H9 (cell line): Measurements from ENCODE around the gene DCTN1. TPM values are rescaled to one million over a fixed set of nuclear protein-coding genes. Genes with fewer than 3 reads are reported as not detected.

Source experiments
- DNase-seq: peaks from one replicate; pipeline ENCODE4 v3.0.0-alpha.2; 2017
- H2AFZ ChIP-seq: one replicate; pipeline ENCODE4 v1.6.1; 2013; ENCODE audit warnings: mild to moderate bottlenecking, low read length, control low read depth, moderate library complexity
- H2AK5ac ChIP-seq: 2 replicates; pipeline ENCODE4 v1.6.1; 2013; ENCODE audit warnings: low read length, control low read depth, mixed read lengths; ENCODE audit not compliant: insufficient read length
- H2BK120ac ChIP-seq: one replicate; pipeline ENCODE4 v1.6.1; 2013; ENCODE audit warnings: low read depth, mild to moderate bottlenecking, low read length, control low read depth, inconsistent platforms; ENCODE audit not compliant: poor library complexity, severe bottlenecking
- H2BK12ac ChIP-seq: 2 replicates; pipeline ENCODE4 v1.6.1; 2013; ENCODE audit warnings: low read length, control low read depth, mixed read lengths, low read depth; ENCODE audit not compliant: insufficient read length
- H2BK15ac ChIP-seq: 2 replicates; pipeline ENCODE4 v1.6.1; 2013; ENCODE audit warnings: low read depth, low read length, control low read depth
- H2BK20ac ChIP-seq: one replicate; pipeline ENCODE4 v1.6.1; 2013; ENCODE audit warnings: low read depth, mild to moderate bottlenecking, low read length, control low read depth, inconsistent platforms; ENCODE audit not compliant: poor library complexity, severe bottlenecking
- H2BK5ac ChIP-seq: 2 replicates; pipeline ENCODE4 v1.6.1; 2013; ENCODE audit warnings: low read length, control low read depth, mixed read lengths; ENCODE audit not compliant: insufficient read length
- H3K14ac ChIP-seq: 2 replicates; pipeline ENCODE4 v1.6.1; 2013; ENCODE audit warnings: low read length, control low read depth; ENCODE audit not compliant: insufficient read depth
- H3K18ac ChIP-seq: 2 replicates; pipeline ENCODE4 v1.6.1; 2013; ENCODE audit warnings: low read depth, mild to moderate bottlenecking, mixed read lengths, low read length, control low read depth; ENCODE audit not compliant: insufficient read length
- H3K23ac ChIP-seq: 2 replicates; pipeline ENCODE4 v1.6.1; 2013; ENCODE audit warnings: low read length, control low read depth, mixed read lengths, low read depth; ENCODE audit not compliant: insufficient read length
- H3K23me2 ChIP-seq: 2 replicates; pipeline ENCODE4 v1.6.1; 2013; ENCODE audit warnings: low read depth, mild to moderate bottlenecking, mixed read lengths, low read length, control low read depth; ENCODE audit not compliant: insufficient read length, poor library complexity, severe bottlenecking
- H3K27ac ChIP-seq: 2 replicates; pipeline ENCODE4 v1.5.1; 2013; ENCODE audit warnings: low read length, control low read depth, mixed read lengths, low read depth; ENCODE audit not compliant: insufficient read length
- H3K27me3 ChIP-seq: 2 replicates; pipeline ENCODE4 v1.6.1; 2013; ENCODE audit warnings: low read length, control low read depth, inconsistent platforms; ENCODE audit not compliant: insufficient read depth
- H3K4ac ChIP-seq: 2 replicates; pipeline ENCODE4 v1.6.1; 2013; ENCODE audit warnings: low read depth, mild to moderate bottlenecking, control low read depth, inconsistent platforms, low read length, moderate library complexity
- H3K4me1 ChIP-seq: 2 replicates; pipeline ENCODE4 v1.6.1; 2013; ENCODE audit warnings: low read length, control low read depth, inconsistent platforms; ENCODE audit not compliant: insufficient read depth
- H3K4me2 ChIP-seq: 2 replicates; pipeline ENCODE4 v1.6.1; 2013; ENCODE audit warnings: low read length, control low read depth, mixed read lengths; ENCODE audit not compliant: insufficient read length, insufficient read depth
- H3K56ac ChIP-seq: 2 replicates; pipeline ENCODE4 v1.6.1; 2013; ENCODE audit warnings: low read depth, mild to moderate bottlenecking, mixed read lengths, low read length, control low read depth; ENCODE audit not compliant: insufficient read length
- H3K79me1 ChIP-seq: 2 replicates; pipeline ENCODE4 v1.6.1; 2013; ENCODE audit warnings: low read depth, mild to moderate bottlenecking, moderate library complexity, low read length, control low read depth, inconsistent platforms; ENCODE audit not compliant: insufficient read depth, poor library complexity, severe bottlenecking
- H3K79me2 ChIP-seq: 2 replicates; pipeline ENCODE4 v1.6.1; 2013; ENCODE audit warnings: low read length, control low read depth, inconsistent platforms; ENCODE audit not compliant: insufficient read depth
- H3K9ac ChIP-seq: 2 replicates; pipeline ENCODE4 v1.6.1; 2013; ENCODE audit warnings: low read length, control low read depth, mixed read lengths; ENCODE audit not compliant: insufficient read length; ENCODE audit errors: extremely low read depth
- H3K9me3 ChIP-seq: one replicate; pipeline ENCODE4 v1.6.1; 2013; ENCODE audit warnings: low read depth, low read length, inconsistent platforms; ENCODE audit not compliant: control insufficient read depth
- H3T11ph ChIP-seq: one replicate; pipeline ENCODE4 v1.6.1; 2013; ENCODE audit warnings: mild to moderate bottlenecking, low read length, control low read depth, inconsistent platforms
- H4K20me1 ChIP-seq: one replicate; pipeline ENCODE4 v1.6.1; 2013; ENCODE audit not compliant: control insufficient read depth, insufficient read length, insufficient read depth
- H4K5ac ChIP-seq: 2 replicates; pipeline ENCODE4 v1.6.1; 2013; ENCODE audit warnings: low read depth, mild to moderate bottlenecking, mixed read lengths, low read length, control low read depth; ENCODE audit not compliant: insufficient read length
- H4K8ac ChIP-seq: replicated peaks from 2 replicates; pipeline ENCODE4 v1.6.1; 2013; ENCODE audit warnings: low read length, control low read depth, mixed read lengths, low read depth; ENCODE audit not compliant: insufficient read length
- H4K91ac ChIP-seq: 2 replicates; pipeline ENCODE4 v1.6.1; 2013; ENCODE audit warnings: low read depth, mild to moderate bottlenecking, moderate library complexity, mixed read lengths, low read length, control low read depth; ENCODE audit not compliant: insufficient read length
- H3K27ac Mint-ChIP-seq, 3 experiments: 2 replicates in 2 of 3; 3 replicates in 1 of 3; pipeline ENCODE4 v1.8.0; 2020 to 2021; ENCODE audit warnings: mixed read lengths in 3 of 3, mild to moderate bottlenecking in 1 of 3, moderate library complexity in 1 of 3
- H3K27me3 Mint-ChIP-seq: 2 replicates; pipeline ENCODE4 v1.8.0; 2021; ENCODE audit warnings: low read depth, mild to moderate bottlenecking, moderate library complexity, mixed read lengths
- H3K36me3 Mint-ChIP-seq, 3 experiments: 2 replicates in 2 of 3; 3 replicates in 1 of 3; pipeline ENCODE4 v1.8.0; 2020 to 2021; ENCODE audit warnings: low read depth in 3 of 3, mixed read lengths in 3 of 3; ENCODE audit not compliant: insufficient read depth in 1 of 3
- H3K4me1 Mint-ChIP-seq, 2 experiments: 2 replicates each; pipeline ENCODE4 v1.8.0; 2020; ENCODE audit warnings: mixed read lengths in 2 of 2
- H3K4me3 Mint-ChIP-seq, 2 experiments: 2 replicates in 1 of 2; 3 replicates in 1 of 2; pipeline ENCODE4 v1.8.0; 2020 to 2021; ENCODE audit warnings: mild to moderate bottlenecking in 2 of 2, mixed read lengths in 2 of 2, moderate library complexity in 1 of 2
- H3K9me3 Mint-ChIP-seq, 2 experiments: 2 replicates in 1 of 2; 3 replicates in 1 of 2; pipeline ENCODE4 v1.8.0; 2020; ENCODE audit warnings: mild to moderate bottlenecking in 2 of 2, mixed read lengths in 2 of 2, moderate library complexity in 1 of 2
- CTCF ChIP-seq: fragments of 200-600 bp; sonication (generic); conservative IDR thresholded peaks from 3 replicates; pipeline ENCODE4 v1.8.0; 2021; ENCODE audit warnings: antibody characterized with exemption, mild to moderate bottlenecking
- WGBS: extraction: QIAGEN DNeasy Blood & Tissue Kit; methylation state at CpG from one replicate; pipeline ENCODE4 v1.1.7; 2013; ENCODE audit warnings: missing lambda C conversion rate, low lambda C conversion rate, mixed read lengths; ENCODE audit not compliant: insufficient read length; ENCODE audit errors: extremely low coverage; 5-methylcytosine and 5-hydroxymethylcytosine counted together
- total RNA-seq: library from RNA; stranded (reverse); gene quantifications from 2 replicates; pipeline ENCODE4 v1.2.1, GENCODE V29; 2021

Gene DCTN1
- total RNA-seq, 1 experiment from 2014 or later, result 141 TPM

DNA sequence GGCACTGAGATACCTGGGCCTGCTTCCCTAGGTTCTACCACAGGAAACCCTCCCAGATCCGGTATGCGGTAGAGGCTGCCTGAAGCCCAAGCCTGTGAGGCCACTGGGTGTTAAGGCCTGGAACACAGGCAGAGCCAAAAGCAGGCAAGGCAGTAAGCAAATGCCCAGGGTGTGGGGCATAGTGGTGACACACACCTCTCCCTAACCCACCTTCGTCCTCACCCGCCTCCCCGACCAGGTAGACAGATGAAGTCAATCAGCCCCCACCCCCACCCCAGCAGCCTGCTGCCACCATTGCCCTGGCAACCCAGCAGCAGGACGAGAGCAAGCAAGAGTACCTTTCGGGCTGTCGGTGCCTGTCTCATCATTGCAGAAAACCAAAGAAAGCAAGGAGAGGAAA lies 6.1 kb downstream of the DCTN1 start:
- TF ChIP-seq CTCF, result no peak
- Histone ChIP-seq H3K79me2 (peaks cover 3% of the 10 kb centered on the region; the same call in 1 of the 2 replicates), H3K4me2 (peak overlapping the region; percentile 34), H3K14ac (peak overlapping the region; percentile 22; the same call in 1 of the 2 replicates), H3K23me2 (no peaks in the 10 kb centered on the region), H3K4me1 (peaks cover 7% of the 10 kb centered on the region), H4K20me1 (no peaks in the 10 kb centered on the region), H3T11ph (no peak overlapping the region), H3K9me3 (no peaks in the 10 kb centered on the region), H4K8ac (no peak overlapping the region), H3K27ac (no peak overlapping the region), H3K4ac (no peak overlapping the region), H3K23ac (no peak overlapping the region), H3K27me3 (no peaks in the 10 kb centered on the region), H2BK20ac (no peak overlapping the region), H3K9ac (no peak overlapping the region), H4K5ac (no peak overlapping the region), H2BK15ac (no peak overlapping the region), H2AFZ (no peak overlapping the region), H2BK5ac (no peak overlapping the region), H3K56ac (no peak overlapping the region), H2BK12ac (no peak overlapping the region), H4K91ac (no peak overlapping the region), H3K18ac (no peak overlapping the region), H2AK5ac (no peak overlapping the region), H3K79me1 (peaks cover 4% of the 10 kb centered on the region), H2BK120ac (no peak overlapping the region)
- no CpG with 5 or more reads among the region's 8 CpGs for WGBS
- Mint-ChIP-seq H3K27me3 (no peaks in the 10 kb centered on the region), H3K36me3 (peaks cover 30 to 50% (median 49%) of the 10 kb centered on the region in 3 experiments), H3K27ac (peak overlapping the region; percentile 14 to 99 (median 97); a peak in 4 of 7 replicates), H3K4me3 (peak overlapping the region; percentile 65 to 83), H3K9me3 (no peaks in the 10 kb centered on the region), H3K4me1 (peaks cover 30 to 36% of the 10 kb centered on the region in 2 experiments)
- DNase-seq, result peak; percentile 40
